Heart right ventricle (tissue), 16 donors: ENCODE data around the gene TNIP3. TPM values are rescaled to one million over a fixed set of nuclear protein-coding genes. Genes with fewer than 3 reads are reported as not detected.

Experiments
- ATAC-seq, 8 donors: fragments of 200-7000 bp; cut with Tn5 transposase; one replicate each; pipeline ENCODE4 v1.9.1; 2020; ENCODE audit warnings: mild to moderate bottlenecking in 8 of 8, moderate library complexity in 8 of 8, moderate number of reproducible peaks in 1 of 8
- DNase-seq, 2 donors: peaks; one replicate each; pipeline ENCODE4 v3.0.0-alpha.2; 2020
- H3K27ac ChIP-seq, 10 donors: fragments of 200-600 bp; sonication (generic) in 2 of 10; one replicate each; pipeline versions ENCODE4 v1.5.0 to v1.8.0; 2020 to 2022; ENCODE audit warnings: mild to moderate bottlenecking in 3 of 10
- H3K27me3 ChIP-seq, 7 donors: fragments of 200-600 bp; one replicate each; pipeline ENCODE4 v1.8.0; 2021 to 2022; ENCODE audit warnings: mild to moderate bottlenecking in 2 of 7
- H3K36me3 ChIP-seq, 9 donors: fragments of 200-600 bp; sonication (generic) in 1 of 9; one replicate each; pipeline versions ENCODE4 v1.5.0 to v1.8.0; 2020 to 2022; ENCODE audit warnings: mild to moderate bottlenecking in 2 of 9
- H3K4me1 ChIP-seq, 9 donors: fragments of 200-600 bp; sonication (generic) in 1 of 9; one replicate each; pipeline versions ENCODE4 v1.5.0 to v1.8.0; 2020 to 2022; ENCODE audit warnings: mild to moderate bottlenecking in 4 of 9
- H3K4me3 ChIP-seq, 10 donors: fragments of 200-600 bp; sonication (generic) in 2 of 10; one replicate each; pipeline versions ENCODE4 v1.5.0 to v1.8.0; 2020 to 2022; ENCODE audit warnings: mild to moderate bottlenecking in 7 of 10, moderate library complexity in 2 of 10
- H3K9me3 ChIP-seq, 11 donors: fragments of 200-600 bp in 10 of 11; sonication (generic) in 2 of 11; one replicate each; pipeline versions ENCODE4 v1.5.0 to v1.8.0; 2013 to 2022; ENCODE audit warnings: mild to moderate bottlenecking in 2 of 11, control low read depth in 1 of 11, moderate library complexity in 1 of 11
- WGBS, 2 donors: extraction: QIAGEN DNeasy Blood & Tissue Kit; methylation state at CpG; one replicate each; pipeline ENCODE4 v1.1.7; 2013; ENCODE audit warnings: inconsistent platforms in 1 of 2; 5-methylcytosine and 5-hydroxymethylcytosine counted together
- intact Hi-C, 10 donors: fragments of 100-400 bp; cut with DNase I; formaldehyde crosslinking; loops; one replicate each; pipeline versions ENCODE4 v1.11.1 to v1.14.2; 2022
- polyA plus RNA-seq, 2 donors: library from polyadenylated mRNA; stranded (reverse); fragments of 200-250 nt; gene quantifications; one replicate each; pipeline ENCODE4 v1.2.3, GENCODE V29; 2013
- total RNA-seq, 10 donors: library from RNA; stranded (reverse); fragmentation: NEBNext Ultra II Directional in 3 of 10; extraction: Animal tissue kit (Norgen Biotek cat#: 25700) in 3 of 10; gene quantifications; one replicate each; pipeline versions ENCODE4 v1.2.1 to v1.2.4, GENCODE V29; 2021 to 2023
- TF ChIP-seq, protein P1 (sequence below), 9 donors: fragments of 200-600 bp; sonication (generic) in 2 of 9; IDR thresholded peaks; one replicate each; pipeline versions ENCODE4 v1.5.0 to v1.8.0; 2021 to 2022; ENCODE audit warnings: antibody characterized with exemption in 9 of 9, mild to moderate bottlenecking in 5 of 9, moderate library complexity in 1 of 9
- donor health status: Arrhythmogenic right ventricular cardiomyopathy.
- donor health status: ischemic (EF 13 %, LVEDD 7.1; RV severe dilation, severe dysfunction).
- donor health status: healthy with polysubstance abuse.
- donor health status: DM: no; HTN: yes; CAD: no.
- donor health status: DM: no; HTN: no; CAD: no.
- donor health status: ischemic (EF 25% LVEDD 6.9; RV normal size, moderate dysfunction).
- donor health status: ischemic (EF 25% LVEDD 5.7; RV mildly dilated, moderate dysfunction).
- donor health status: healthy.
- donor health status: DM: yes; HTN: yes; CAD: no.
- donor health status: Ischemic cardiomyopathy.
- donor health status: ischemic (EF 35%, LVEDD 5.7; RV mildly dilated, moderate dysfunction).
- donor health status: nonischemic (EF 11% LVEDD 7.7; RV severe dilation, severe dysfunction).
- donor health status: DM: yes; HTN: yes; CAD: no.
- donor health status: PGD.
- donor health status: ischemic (EF 29% LVEDD 5.4; RV normal size, mild dysfunction).
- donor health status: nonischemic (EF 23%, LVEDD 6.1; RV moderate dilation, normal function).

TNIP3 gene
- total and polyA plus RNA-seq, 12 donors = 0.04 to 0.49 TPM; not detected in 10

DNA sequence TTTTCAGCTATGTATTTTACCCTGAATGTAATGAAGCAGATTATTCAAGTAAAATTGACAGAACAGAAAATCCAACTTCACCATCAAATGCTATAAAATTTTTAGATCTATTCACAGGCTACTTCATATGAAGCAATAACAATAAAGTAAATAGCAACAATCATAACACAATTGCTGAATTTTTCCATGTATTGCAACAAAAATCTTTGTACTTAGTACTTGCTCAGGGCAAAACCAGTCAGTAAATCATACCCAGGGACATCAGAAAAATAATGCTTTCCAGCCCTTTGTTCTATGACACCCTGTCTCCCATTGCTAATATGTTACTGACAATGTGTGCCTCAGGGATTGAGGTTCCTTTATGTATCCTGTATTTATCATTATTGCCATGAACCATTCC is 15.5 kb downstream of the TNIP3 start:
- no peak for ATAC-seq
- no peak overlapping the region for H3K4me3 ChIP-seq
- H3K27me3 ChIP-seq = peaks cover 0 to 11% (median 0%) of the 10 kb centered on the region in 7 donors
- no peaks in the 10 kb centered on the region for H3K36me3 ChIP-seq
- intact Hi-C loops = no loop called here
- H3K27ac ChIP-seq = no peak overlapping the region
- peaks cover 0 to 5% (median 0%) of the 10 kb centered on the region in 9 donors for H3K4me1 ChIP-seq
- TF ChIP-seq, protein P1, sequence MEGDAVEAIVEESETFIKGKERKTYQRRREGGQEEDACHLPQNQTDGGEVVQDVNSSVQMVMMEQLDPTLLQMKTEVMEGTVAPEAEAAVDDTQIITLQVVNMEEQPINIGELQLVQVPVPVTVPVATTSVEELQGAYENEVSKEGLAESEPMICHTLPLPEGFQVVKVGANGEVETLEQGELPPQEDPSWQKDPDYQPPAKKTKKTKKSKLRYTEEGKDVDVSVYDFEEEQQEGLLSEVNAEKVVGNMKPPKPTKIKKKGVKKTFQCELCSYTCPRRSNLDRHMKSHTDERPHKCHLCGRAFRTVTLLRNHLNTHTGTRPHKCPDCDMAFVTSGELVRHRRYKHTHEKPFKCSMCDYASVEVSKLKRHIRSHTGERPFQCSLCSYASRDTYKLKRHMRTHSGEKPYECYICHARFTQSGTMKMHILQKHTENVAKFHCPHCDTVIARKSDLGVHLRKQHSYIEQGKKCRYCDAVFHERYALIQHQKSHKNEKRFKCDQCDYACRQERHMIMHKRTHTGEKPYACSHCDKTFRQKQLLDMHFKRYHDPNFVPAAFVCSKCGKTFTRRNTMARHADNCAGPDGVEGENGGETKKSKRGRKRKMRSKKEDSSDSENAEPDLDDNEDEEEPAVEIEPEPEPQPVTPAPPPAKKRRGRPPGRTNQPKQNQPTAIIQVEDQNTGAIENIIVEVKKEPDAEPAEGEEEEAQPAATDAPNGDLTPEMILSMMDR (IDR thresholded peaks at IDR 0.05) = no peak
- no peaks in the 10 kb centered on the region for H3K9me3 ChIP-seq
- no peak for DNase-seq

DNA sequence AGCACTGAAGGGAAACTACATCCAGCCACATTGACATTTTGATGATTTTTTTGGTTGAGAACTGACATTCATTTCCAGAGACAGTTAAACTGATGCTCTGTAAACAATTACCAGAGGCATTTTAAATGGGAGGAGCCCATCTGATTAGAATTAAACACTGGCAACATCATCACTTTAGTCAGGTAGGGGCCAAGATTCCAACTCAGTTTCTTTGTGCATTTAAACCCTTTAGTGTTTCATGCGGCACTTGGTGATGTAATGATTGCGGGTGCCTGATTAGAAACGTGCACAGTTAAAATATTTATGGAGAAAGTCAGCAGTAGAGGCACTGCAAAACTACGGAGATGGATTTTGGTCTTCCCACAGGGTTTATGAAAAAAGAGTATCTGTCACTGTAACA is 16.1 kb downstream of the TNIP3 start:
- no peak for DNase-seq
- no peaks in the 10 kb centered on the region for H3K9me3 ChIP-seq
- H3K27me3 ChIP-seq = peaks cover 0 to 11% (median 0%) of the 10 kb centered on the region in 7 donors
- no peak overlapping the region for H3K4me3 ChIP-seq
- H3K36me3 ChIP-seq = no peaks in the 10 kb centered on the region
- 57 to 61% methylated on average over 4 of the region's 4 CpGs for WGBS, 2 donors
- H3K4me1 ChIP-seq = no peaks in the 10 kb centered on the region
- intact Hi-C loops = no loop called here
- TF ChIP-seq, protein P1 (IDR thresholded peaks at IDR 0.05) = no peak
- no peak overlapping the region for H3K27ac ChIP-seq
- no peak for ATAC-seq

DNA sequence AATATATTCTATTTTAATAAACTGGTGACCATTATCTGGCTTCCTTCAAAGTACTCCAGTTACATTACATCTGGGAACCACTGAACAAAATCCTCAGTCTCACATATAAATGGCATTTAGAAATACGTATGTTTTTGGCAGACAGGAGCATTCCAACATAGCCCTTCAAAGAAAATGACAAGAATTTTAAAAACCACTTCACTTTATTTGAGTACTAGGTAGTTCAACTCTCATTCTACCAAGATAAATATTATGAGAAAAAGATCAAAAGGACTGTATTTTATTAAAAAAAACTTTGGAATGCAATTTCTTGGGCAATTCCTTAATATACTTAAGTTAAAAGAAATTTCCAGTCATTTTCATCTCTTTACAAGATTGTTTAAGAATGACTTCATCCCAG is 17.6 kb downstream of the TNIP3 start:
- no peak overlapping the region for H3K4me3 ChIP-seq
- WGBS, 2 donors = 59 to 64% methylated on average over 1 of the region's 1 CpG
- no peaks in the 10 kb centered on the region for H3K4me1 ChIP-seq
- H3K9me3 ChIP-seq = no peaks in the 10 kb centered on the region
- H3K36me3 ChIP-seq = no peaks in the 10 kb centered on the region
- intact Hi-C loops = no loop called here
- ATAC-seq = no peak
- no peak for DNase-seq
- peaks cover 0 to 11% (median 0%) of the 10 kb centered on the region in 7 donors for H3K27me3 ChIP-seq
- TF ChIP-seq, protein P1 (IDR thresholded peaks at IDR 0.05) = no peak
- H3K27ac ChIP-seq = no peak overlapping the region

DNA sequence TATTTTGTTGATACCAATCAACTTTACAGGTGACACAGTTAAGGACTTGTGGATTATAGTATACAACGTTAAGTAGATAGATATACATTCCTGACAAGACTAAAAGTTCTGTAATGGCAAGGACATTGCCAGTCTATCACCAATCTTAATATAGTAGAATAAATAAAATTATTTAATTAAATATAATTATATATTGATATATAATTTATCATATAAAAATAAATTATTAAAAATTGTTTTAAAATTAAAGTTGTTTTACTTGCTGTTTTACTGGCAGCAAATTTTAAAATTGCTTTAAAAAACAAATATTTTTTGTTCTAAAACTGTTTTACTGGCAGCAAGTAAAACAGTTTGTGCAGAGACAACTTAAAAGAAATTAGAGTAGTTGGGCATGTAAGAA is 18.7 kb downstream of the TNIP3 start:
- H3K4me3 ChIP-seq = no peak overlapping the region
- DNase-seq (no peak), ATAC-seq (no peak)
- WGBS, 2 donors = 87 to 94% methylated on average over 1 of the region's 1 CpG
- intact Hi-C loops = no loop called here
- TF ChIP-seq, protein P1 (IDR thresholded peaks at IDR 0.05) = no peak
- no peaks in the 10 kb centered on the region for H3K36me3 ChIP-seq
- no peaks in the 10 kb centered on the region for H3K4me1 ChIP-seq
- peaks cover 0 to 11% (median 0%) of the 10 kb centered on the region in 7 donors for H3K27me3 ChIP-seq
- no peak overlapping the region for H3K27ac ChIP-seq
- H3K9me3 ChIP-seq = no peaks in the 10 kb centered on the region
